Ishikawa (cell line): ENCODE data around the gene ZBTB2.

ENCODE experiments used
- CEBPB ChIP-seq: IDR thresholded peaks from 2 replicates; pipeline ENCODE4 v1.6.1; 2012
- CREB1 ChIP-seq: IDR thresholded peaks from 2 replicates; pipeline ENCODE4 v1.6.1; 2012; ENCODE audit warnings: low read depth
- EGR1 ChIP-seq: IDR thresholded peaks from 2 replicates; pipeline ENCODE4 v1.6.1; 2012
- EP300 ChIP-seq: IDR thresholded peaks from 2 replicates; pipeline ENCODE4 v1.6.1; 2012; ENCODE audit warnings: borderline replicate concordance
- FOXM1 ChIP-seq: IDR thresholded peaks from 2 replicates; pipeline ENCODE4 v1.6.1; 2012; ENCODE audit warnings: low read depth, borderline replicate concordance
- NFIC ChIP-seq: IDR thresholded peaks from 2 replicates; pipeline ENCODE4 v1.6.1; 2012
- RAD21 ChIP-seq: IDR thresholded peaks from 2 replicates; pipeline ENCODE4 v1.6.1; 2012; ENCODE audit warnings: low read depth
- TAF1 ChIP-seq: IDR thresholded peaks from 2 replicates; pipeline ENCODE4 v1.6.1; 2012; ENCODE audit warnings: low read depth, mild to moderate bottlenecking
- TCF12 ChIP-seq: IDR thresholded peaks from 2 replicates; pipeline ENCODE4 v1.6.1; 2012; ENCODE audit warnings: low read depth
- TEAD4 ChIP-seq: IDR thresholded peaks from 2 replicates; pipeline ENCODE4 v1.6.1; 2012
- YY1 ChIP-seq: IDR thresholded peaks from 2 replicates; pipeline ENCODE4 v1.6.1; 2012; ENCODE audit warnings: low read depth
- ZBTB7A ChIP-seq: IDR thresholded peaks from 2 replicates; pipeline ENCODE4 v1.6.1; 2012; ENCODE audit warnings: low read depth
- TF ChIP-seq, protein P1 (sequence below): IDR thresholded peaks from 2 replicates; pipeline ENCODE4 v1.6.1; 2012
- TF ChIP-seq, protein P2 (sequence below): IDR thresholded peaks from 2 replicates; pipeline ENCODE4 v1.6.1; 2012
- TF ChIP-seq, protein P3 (sequence below): IDR thresholded peaks from 2 replicates; pipeline ENCODE4 v1.6.1; 2012; ENCODE audit warnings: low read depth, mild to moderate bottlenecking

The ZBTB2 gene

DNA sequence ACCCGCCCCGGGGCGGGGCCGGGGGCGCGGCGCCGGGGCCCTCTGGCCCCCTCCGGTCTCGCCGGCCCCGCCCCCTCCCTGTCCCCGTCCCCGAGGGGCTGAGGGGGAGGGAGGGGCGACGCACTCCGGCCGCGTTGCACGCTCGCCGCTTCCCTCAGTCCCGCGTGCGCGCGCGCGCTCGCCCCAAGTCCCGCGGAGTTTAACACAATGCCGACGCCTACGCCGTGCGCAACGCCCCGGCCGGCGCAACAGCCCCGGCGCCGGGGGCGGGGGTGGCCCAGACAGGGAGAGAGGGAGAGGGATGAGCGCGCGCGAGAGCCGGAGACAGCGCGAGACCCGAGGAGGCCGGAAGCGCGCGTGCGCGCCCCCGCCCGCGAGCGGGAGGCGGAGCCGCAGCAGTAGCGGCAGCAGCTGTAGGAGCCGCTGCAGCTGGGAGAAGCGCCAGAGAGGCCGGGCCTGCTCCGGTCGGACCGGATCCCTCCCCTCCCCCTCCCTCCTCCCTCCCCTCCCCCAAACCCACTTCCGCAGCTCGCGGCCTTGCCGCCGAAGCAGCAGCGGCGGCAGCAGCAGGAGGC lies 996 bp downstream of the ZBTB2 start:
- TF ChIP-seq NFIC: peak; percentile 38
- TF ChIP-seq CEBPB: no peak
- no peak for TF ChIP-seq CREB1
- TF ChIP-seq TCF12: peak; percentile 59; the same call in 1 of the 2 replicates
- peak; percentile 70 for TF ChIP-seq TAF1
- TF ChIP-seq YY1: 0 out of 2 replicates have a peak, but pooled peaks have one; percentile 6
- peak; percentile 42; the same call in 1 of the 2 replicates for TF ChIP-seq ZBTB7A
- peak; percentile 97 for TF ChIP-seq EGR1
- TF ChIP-seq TEAD4: no peak
- TF ChIP-seq RAD21: no peak
- TF ChIP-seq, protein P1, sequence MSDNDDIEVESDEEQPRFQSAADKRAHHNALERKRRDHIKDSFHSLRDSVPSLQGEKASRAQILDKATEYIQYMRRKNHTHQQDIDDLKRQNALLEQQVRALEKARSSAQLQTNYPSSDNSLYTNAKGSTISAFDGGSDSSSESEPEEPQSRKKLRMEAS: 0 out of 2 replicates have a peak, but pooled peaks have one; percentile 61
- TF ChIP-seq EP300: 0 out of 2 replicates have a peak, but pooled peaks have one; percentile 34
- TF ChIP-seq, protein P2, sequence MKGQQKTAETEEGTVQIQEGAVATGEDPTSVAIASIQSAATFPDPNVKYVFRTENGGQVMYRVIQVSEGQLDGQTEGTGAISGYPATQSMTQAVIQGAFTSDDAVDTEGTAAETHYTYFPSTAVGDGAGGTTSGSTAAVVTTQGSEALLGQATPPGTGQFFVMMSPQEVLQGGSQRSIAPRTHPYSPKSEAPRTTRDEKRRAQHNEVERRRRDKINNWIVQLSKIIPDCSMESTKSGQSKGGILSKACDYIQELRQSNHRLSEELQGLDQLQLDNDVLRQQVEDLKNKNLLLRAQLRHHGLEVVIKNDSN: no peak; the same call in 1 of the 2 replicates
- 0 out of 2 replicates have a peak, but pooled peaks have one; percentile 27 for TF ChIP-seq FOXM1
- TF ChIP-seq, protein P3, sequence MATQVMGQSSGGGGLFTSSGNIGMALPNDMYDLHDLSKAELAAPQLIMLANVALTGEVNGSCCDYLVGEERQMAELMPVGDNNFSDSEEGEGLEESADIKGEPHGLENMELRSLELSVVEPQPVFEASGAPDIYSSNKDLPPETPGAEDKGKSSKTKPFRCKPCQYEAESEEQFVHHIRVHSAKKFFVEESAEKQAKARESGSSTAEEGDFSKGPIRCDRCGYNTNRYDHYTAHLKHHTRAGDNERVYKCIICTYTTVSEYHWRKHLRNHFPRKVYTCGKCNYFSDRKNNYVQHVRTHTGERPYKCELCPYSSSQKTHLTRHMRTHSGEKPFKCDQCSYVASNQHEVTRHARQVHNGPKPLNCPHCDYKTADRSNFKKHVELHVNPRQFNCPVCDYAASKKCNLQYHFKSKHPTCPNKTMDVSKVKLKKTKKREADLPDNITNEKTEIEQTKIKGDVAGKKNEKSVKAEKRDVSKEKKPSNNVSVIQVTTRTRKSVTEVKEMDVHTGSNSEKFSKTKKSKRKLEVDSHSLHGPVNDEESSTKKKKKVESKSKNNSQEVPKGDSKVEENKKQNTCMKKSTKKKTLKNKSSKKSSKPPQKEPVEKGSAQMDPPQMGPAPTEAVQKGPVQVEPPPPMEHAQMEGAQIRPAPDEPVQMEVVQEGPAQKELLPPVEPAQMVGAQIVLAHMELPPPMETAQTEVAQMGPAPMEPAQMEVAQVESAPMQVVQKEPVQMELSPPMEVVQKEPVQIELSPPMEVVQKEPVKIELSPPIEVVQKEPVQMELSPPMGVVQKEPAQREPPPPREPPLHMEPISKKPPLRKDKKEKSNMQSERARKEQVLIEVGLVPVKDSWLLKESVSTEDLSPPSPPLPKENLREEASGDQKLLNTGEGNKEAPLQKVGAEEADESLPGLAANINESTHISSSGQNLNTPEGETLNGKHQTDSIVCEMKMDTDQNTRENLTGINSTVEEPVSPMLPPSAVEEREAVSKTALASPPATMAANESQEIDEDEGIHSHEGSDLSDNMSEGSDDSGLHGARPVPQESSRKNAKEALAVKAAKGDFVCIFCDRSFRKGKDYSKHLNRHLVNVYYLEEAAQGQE: no peak

DNA sequence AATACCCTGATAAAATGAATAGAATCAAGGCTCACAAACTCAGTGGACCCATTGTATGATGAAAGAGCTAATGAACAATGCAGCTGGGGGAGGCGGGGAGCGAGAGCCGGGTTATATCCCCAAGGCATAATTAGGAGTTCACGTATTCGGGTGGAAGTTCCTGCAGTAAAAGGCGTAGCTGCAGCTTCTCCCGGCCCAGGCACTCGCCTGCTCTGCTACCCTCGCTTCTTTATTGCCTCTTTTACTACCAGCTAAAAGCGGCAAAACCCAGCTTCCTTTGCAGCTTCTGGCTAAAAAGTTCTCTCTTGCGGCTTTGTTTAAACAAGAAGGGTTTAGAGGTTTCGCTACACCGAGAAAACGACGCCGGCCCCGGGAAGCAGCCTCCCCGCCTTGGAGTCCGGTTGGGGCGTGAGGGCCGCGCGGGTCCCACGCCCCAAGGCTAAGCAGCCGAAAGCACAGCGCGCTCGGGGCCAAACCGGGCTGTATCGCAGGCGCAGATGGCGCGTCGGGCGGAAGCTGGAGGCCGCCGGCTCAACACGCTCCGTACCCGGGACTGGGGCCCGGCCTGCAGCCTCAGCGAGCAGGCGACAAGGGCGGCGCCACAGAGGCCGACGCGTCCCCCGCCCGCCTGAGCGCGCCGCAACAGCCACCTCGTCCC lies 1.6 kb downstream of the ZBTB2 start:
- TF ChIP-seq YY1 (peak; percentile 49; the same call in 1 of the 2 replicates), NFIC (no peak), CEBPB (peak; percentile 16; the same call in 1 of the 2 replicates), TAF1 (peak; percentile 70)

DNA sequence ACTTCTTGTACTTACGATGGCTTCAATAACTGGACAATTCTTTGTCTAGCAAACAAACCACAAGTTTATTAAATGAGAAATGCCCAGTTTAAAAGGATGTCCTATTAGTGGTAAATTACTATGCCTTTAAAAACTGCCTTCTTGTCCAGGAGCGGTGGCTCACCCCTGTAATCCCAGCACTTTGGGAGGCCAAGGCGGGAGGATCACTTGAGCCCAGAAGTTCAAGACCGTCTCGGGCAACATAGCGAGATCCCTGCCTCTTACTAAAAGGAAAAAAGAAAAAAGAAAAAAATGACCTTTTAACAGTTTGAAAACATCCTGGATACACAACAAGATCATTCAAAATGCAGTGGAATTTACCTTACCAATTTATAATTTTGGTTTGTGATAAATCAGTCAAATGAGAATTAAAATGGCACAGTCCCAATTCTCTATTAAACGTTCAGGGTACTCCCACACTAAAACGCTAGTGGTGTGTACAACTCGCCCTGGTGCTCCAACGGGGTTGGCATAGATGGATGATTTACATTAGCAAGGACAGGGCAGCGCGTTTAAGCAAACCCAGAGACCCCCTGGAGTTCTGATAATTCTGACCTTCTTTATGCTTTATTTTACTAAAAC lies 2.3 kb downstream of the ZBTB2 start:
- TF ChIP-seq, protein P2: no peak
- TF ChIP-seq CEBPB: no peak

DNA sequence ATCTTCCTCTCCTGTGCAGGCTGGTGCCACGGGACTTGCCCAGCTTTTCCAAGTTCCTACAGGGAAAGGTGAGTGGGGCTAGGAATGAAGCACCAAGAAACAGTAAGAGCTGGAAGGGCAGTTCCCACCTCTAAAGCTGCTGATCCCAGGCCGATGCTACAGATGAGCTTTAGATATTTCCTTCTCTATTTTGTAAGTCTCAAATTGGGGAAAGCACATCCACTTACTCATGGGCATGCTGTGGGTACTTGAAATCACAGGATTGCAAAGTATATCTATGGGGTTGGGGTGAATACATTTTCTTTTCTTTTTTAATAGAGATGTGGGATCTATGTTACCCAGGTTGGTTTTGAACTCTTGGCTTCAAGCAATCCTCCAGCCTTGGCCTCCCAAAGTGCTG lies 3.1 kb downstream of the ZBTB2 start:
- TF ChIP-seq, protein P2: no peak
- TF ChIP-seq CREB1: no peak
- no peak for TF ChIP-seq RAD21
- no peak for TF ChIP-seq EGR1
- TF ChIP-seq CEBPB: no peak
- no peak for TF ChIP-seq EP300
- no peak for TF ChIP-seq TCF12
- TF ChIP-seq ZBTB7A: no peak
- no peak for TF ChIP-seq TAF1
- TF ChIP-seq NFIC: no peak

DNA sequence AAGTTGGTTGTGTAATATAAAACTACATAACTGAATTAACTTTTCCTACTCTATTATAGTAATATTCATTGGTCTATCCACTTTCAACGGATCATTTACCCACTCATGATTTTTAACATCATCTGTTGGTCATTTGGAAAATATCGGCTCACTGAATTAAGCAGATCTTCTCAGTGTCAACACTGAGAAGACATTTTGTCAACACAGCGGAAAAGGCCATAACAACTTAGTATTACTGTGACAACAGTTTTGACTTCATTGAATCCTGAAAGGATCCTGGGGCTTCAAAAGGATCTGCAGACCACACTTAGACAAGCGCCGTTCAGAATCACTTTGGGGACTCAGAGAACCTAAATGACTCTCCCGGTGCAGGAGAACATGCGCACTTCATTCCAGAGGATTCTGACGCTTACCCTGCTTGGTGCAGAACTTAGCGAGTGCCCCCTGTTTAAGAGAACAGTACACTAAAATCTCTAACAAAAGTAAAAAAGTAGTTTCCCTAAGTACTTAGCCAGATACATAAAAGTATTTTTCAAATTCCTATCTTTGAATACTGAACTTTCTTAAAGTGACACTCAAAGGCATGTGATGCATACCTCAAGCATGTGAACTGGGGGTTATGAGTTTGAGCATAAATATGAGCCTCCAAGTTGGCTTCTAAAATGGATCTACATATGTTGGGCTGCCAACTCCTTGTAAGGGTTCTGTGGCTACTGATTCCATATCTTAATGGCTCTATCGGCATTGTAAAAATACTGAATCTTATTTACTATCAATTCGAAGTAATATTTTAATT lies 4.0 kb downstream of the ZBTB2 start:
- TF ChIP-seq CREB1 (no peak), CEBPB (no peak), EGR1 (no peak), YY1 (no peak), EP300 (no peak), TAF1 (no peak), ZBTB7A (no peak), FOXM1 (no peak), TCF12 (no peak), RAD21 (no peak), TEAD4 (no peak), NFIC (no peak)
- TF ChIP-seq, protein P2: no peak
- TF ChIP-seq, protein P3: no peak
- TF ChIP-seq, protein P1: no peak
